Measurements from ENCODE around the gene ARHGAP15.

DNA sequence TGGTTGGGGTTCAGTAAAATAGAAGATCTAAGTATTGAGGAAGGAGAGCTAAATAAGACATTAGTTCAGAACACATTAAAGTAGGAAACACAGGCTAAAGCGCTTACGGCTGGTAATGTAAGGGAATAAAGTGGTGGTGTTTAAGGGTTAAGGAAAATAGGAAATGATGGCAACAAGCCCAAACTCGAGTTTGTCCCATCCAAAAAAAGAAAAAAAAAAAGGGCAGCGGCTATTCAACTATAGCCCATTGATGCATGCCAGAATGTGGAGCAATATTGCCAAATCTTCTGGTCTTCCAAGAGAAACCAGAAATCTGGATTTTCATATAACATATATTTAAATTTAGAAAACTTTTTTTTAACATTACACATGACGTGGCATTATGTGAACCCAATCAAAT, 161.0 kb downstream of the ARHGAP15 start:
- TF ChIP-seq, protein P1, sequence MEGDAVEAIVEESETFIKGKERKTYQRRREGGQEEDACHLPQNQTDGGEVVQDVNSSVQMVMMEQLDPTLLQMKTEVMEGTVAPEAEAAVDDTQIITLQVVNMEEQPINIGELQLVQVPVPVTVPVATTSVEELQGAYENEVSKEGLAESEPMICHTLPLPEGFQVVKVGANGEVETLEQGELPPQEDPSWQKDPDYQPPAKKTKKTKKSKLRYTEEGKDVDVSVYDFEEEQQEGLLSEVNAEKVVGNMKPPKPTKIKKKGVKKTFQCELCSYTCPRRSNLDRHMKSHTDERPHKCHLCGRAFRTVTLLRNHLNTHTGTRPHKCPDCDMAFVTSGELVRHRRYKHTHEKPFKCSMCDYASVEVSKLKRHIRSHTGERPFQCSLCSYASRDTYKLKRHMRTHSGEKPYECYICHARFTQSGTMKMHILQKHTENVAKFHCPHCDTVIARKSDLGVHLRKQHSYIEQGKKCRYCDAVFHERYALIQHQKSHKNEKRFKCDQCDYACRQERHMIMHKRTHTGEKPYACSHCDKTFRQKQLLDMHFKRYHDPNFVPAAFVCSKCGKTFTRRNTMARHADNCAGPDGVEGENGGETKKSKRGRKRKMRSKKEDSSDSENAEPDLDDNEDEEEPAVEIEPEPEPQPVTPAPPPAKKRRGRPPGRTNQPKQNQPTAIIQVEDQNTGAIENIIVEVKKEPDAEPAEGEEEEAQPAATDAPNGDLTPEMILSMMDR (IDR thresholded peaks at IDR 0.05; ENCODE audit: low read depth, low read length, missing input control): no peak
- no peak for TF ChIP-seq EGR1 (IDR thresholded peaks at IDR 0.05; ENCODE audit: low read depth in 2 of 2)
- TF ChIP-seq JUND (IDR thresholded peaks at IDR 0.05): no peak
- TF ChIP-seq, protein P2, sequence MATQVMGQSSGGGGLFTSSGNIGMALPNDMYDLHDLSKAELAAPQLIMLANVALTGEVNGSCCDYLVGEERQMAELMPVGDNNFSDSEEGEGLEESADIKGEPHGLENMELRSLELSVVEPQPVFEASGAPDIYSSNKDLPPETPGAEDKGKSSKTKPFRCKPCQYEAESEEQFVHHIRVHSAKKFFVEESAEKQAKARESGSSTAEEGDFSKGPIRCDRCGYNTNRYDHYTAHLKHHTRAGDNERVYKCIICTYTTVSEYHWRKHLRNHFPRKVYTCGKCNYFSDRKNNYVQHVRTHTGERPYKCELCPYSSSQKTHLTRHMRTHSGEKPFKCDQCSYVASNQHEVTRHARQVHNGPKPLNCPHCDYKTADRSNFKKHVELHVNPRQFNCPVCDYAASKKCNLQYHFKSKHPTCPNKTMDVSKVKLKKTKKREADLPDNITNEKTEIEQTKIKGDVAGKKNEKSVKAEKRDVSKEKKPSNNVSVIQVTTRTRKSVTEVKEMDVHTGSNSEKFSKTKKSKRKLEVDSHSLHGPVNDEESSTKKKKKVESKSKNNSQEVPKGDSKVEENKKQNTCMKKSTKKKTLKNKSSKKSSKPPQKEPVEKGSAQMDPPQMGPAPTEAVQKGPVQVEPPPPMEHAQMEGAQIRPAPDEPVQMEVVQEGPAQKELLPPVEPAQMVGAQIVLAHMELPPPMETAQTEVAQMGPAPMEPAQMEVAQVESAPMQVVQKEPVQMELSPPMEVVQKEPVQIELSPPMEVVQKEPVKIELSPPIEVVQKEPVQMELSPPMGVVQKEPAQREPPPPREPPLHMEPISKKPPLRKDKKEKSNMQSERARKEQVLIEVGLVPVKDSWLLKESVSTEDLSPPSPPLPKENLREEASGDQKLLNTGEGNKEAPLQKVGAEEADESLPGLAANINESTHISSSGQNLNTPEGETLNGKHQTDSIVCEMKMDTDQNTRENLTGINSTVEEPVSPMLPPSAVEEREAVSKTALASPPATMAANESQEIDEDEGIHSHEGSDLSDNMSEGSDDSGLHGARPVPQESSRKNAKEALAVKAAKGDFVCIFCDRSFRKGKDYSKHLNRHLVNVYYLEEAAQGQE (IDR thresholded peaks at IDR 0.05): no peak
- TF ChIP-seq RAD21 (IDR thresholded peaks at IDR 0.05): no peak
- no peak for TF ChIP-seq GABPA (IDR thresholded peaks at IDR 0.05 in 1 of 2, conservative IDR thresholded peaks at IDR 0.05 in 1 of 2)
- TF ChIP-seq SP1 (IDR thresholded peaks at IDR 0.05): no peak

All from liver (tissue), 3 donors.